Lower leg skin (tissue), 4 donors: ENCODE data around the gene HMHB1. TPM values are rescaled to one million over a fixed set of nuclear protein-coding genes. Genes with fewer than 3 reads are reported as not detected.

Source experiments
- DNase-seq, 2 donors: peaks; one replicate each; pipeline ENCODE4 v3.0.0-alpha.2; 2019; ENCODE audit warnings: low spot score in 2 of 2
- H3K4me3 ChIP-seq: fragments of 200-600 bp; sonication (generic); 2 replicates; pipeline ENCODE4 v1.5.1; 2017; ENCODE audit warnings: mild to moderate bottlenecking, low read depth; ENCODE audit not compliant: poor library complexity, severe bottlenecking
- POLR2A ChIP-seq, 2 donors: fragments of 450-650 bp; IDR thresholded peaks; one replicate each; pipeline ENCODE4 v1.6.1; 2016 to 2017; ENCODE audit warnings: antibody characterized with exemption in 2 of 2, mild to moderate bottlenecking in 1 of 2, moderate library complexity in 1 of 2
- WGBS, 2 donors: methylation state at CpG; one replicate each; pipeline ENCODE4 v1.1.5; 2018; 5-methylcytosine and 5-hydroxymethylcytosine counted together
- intact Hi-C: fragments of 100-400 bp; cut with DNase I; formaldehyde crosslinking; loops from one replicate; pipeline ENCODE4 v1.15.0; 2023; ENCODE audit warnings: low total_unique reads
- total RNA-seq, 4 donors: library from RNA; depleted of rRNA; stranded (reverse); fragments of >200 nt; gene quantifications; one replicate each; pipeline ENCODE4 v1.1.0, GENCODE V29; 2016
- TF ChIP-seq, protein P1 (sequence below), 3 donors: fragments of 450-650 bp; IDR thresholded peaks; one replicate each; pipeline ENCODE4 v1.5.1; 2016; ENCODE audit warnings: antibody characterized with exemption in 3 of 3, mild to moderate bottlenecking in 3 of 3, moderate library complexity in 2 of 3

HMHB1 gene
- total RNA-seq, 4 donors from 2014 or later: not detected

DNA sequence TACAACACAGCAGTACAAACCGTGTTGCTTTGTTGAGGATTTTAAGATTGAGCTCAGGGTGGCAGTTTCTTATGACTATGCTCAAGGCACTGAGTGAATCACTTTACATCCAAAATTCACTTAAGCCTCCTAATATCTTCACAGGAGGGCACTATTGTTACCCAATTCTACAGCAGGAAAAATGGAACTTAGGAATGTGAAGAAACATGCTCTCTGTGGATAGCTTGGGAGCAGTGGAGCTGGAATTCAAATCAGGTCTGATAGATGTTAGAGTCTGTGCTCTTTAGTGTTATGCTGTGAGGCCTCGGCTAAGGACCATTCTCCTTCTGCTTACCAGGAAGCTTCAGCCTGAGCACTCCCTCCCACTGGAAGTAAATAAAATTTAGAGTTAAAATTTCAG is 18.7 kb upstream of the HMHB1 start:
- DNase-seq: no peak
- intact Hi-C loops: no loop called here
- no peak overlapping the region for H3K4me3 ChIP-seq
- 95% methylated on average over 2 of the region's 2 CpGs for WGBS, 2 donors
- no peak for TF ChIP-seq POLR2A (IDR thresholded peaks at IDR 0.05)
- TF ChIP-seq, protein P1, sequence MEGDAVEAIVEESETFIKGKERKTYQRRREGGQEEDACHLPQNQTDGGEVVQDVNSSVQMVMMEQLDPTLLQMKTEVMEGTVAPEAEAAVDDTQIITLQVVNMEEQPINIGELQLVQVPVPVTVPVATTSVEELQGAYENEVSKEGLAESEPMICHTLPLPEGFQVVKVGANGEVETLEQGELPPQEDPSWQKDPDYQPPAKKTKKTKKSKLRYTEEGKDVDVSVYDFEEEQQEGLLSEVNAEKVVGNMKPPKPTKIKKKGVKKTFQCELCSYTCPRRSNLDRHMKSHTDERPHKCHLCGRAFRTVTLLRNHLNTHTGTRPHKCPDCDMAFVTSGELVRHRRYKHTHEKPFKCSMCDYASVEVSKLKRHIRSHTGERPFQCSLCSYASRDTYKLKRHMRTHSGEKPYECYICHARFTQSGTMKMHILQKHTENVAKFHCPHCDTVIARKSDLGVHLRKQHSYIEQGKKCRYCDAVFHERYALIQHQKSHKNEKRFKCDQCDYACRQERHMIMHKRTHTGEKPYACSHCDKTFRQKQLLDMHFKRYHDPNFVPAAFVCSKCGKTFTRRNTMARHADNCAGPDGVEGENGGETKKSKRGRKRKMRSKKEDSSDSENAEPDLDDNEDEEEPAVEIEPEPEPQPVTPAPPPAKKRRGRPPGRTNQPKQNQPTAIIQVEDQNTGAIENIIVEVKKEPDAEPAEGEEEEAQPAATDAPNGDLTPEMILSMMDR (IDR thresholded peaks at IDR 0.05): no peak

DNA sequence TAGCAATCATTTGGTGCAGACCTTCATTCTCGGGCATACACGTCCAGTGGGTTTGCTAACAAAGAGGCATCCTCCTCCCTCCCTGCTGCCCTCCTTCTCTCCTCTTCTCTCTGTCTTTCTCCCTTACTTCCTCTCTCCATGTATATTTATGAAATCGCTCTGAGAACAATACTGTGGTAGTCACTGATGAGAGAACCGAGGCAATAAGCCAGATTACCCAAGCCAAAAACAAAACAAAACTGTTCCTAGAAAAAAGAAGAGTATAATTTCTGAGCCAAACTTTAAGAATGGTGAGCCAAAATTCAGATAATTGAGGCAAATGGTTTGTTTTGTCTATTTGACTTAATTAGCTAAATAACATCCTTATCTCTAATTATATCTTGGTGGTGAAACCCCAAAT is 15.8 kb upstream of the HMHB1 start:
- H3K4me3 ChIP-seq: no peak overlapping the region
- 21 to 36% methylated on average over 4 of the region's 4 CpGs for WGBS, 2 donors
- no peak for DNase-seq
- intact Hi-C loops: no loop called here
- TF ChIP-seq POLR2A (IDR thresholded peaks at IDR 0.05): no peak
- TF ChIP-seq, protein P1 (IDR thresholded peaks at IDR 0.05): no peak

DNA sequence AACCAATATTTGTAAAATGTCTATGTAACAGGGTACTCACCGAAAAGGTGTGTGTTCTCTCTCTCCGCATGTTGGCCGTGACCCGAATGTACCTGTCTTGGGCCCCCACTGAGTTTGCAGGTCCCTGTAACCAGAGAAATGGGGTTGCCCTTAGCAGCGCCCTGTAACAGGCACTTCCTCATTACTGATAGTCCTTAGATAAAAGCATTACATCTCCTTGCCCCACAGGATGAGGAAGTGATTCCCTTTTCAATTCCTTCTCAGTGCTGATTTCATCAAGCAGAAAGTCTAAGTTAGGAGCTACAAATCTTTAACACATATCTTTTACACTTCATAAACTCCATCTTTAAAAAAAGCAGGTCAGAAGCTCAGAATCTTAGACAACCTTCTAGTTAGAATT is 15.2 kb upstream of the HMHB1 start:
- intact Hi-C loops: no loop called here
- no peak overlapping the region for H3K4me3 ChIP-seq
- TF ChIP-seq, protein P1 (IDR thresholded peaks at IDR 0.05): no peak
- TF ChIP-seq POLR2A (IDR thresholded peaks at IDR 0.05): no peak
- DNase-seq: no peak
- 75 to 93% methylated on average over 5 of the region's 5 CpGs for WGBS, 2 donors

DNA sequence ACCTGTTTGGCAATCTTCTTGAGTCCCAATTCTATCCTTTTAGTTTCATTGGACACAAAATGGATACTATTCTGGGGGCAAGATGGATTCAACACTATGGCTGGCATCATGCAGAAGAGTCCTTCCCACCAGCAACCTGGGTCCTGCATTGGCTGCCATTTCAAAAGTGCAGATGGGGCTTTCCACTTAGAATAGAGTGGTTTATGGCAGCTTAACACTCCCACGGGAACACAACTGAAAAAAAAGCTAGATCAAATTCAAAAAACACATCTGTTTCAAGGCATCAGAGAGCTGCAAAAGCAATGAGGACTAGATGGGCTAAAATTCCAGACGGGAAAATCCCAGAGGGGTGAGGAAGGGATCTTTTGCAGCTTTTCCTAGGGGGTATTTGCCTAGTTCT is 11.2 kb upstream of the HMHB1 start:
- TF ChIP-seq POLR2A (IDR thresholded peaks at IDR 0.05): no peak
- TF ChIP-seq, protein P1 (IDR thresholded peaks at IDR 0.05): no peak
- intact Hi-C loops: no loop called here
- WGBS, 2 donors: 56 to 59% methylated on average over 2 of the region's 2 CpGs
- DNase-seq: no peak
- no peak overlapping the region for H3K4me3 ChIP-seq

DNA sequence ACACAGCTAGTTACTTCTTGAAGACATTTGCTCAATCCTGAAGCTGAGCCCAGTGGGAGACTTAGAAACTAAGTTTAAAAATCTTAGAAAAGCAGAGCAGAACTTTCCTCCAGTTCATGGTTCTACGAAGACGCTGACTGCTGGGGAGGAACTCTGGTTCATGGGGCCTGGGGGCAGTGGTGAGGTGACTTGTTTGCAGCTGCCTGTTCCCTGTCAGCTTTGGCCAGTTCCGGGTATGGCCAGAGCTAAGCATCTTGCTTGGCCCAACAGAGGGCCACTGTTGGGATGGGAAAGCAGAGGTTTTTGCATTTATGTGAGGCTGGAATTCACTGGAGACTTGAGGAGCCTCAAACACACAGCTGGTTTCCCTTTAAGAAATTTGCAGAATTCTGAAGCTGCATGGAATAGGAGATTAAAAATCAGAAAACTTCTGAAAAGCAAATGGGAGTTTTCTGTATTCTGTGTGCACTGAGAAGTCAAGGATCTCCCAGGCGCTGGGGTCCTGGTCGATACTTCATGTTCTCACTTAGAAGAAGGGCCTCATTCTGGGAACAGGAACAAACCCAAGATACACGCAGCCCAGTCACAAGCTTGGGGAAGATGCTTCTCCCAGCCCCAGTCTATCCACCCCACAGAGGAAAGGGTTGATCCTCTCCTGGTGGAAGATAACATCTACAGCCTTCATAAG is 10.6 kb upstream of the HMHB1 start:
- H3K4me3 ChIP-seq: no peak overlapping the region
- WGBS, 2 donors: 82 to 83% methylated on average over 6 of the region's 6 CpGs
- TF ChIP-seq POLR2A (IDR thresholded peaks at IDR 0.05): no peak
- TF ChIP-seq, protein P1 (IDR thresholded peaks at IDR 0.05): no peak
- no peak for DNase-seq
- intact Hi-C loops: no loop called here

DNA sequence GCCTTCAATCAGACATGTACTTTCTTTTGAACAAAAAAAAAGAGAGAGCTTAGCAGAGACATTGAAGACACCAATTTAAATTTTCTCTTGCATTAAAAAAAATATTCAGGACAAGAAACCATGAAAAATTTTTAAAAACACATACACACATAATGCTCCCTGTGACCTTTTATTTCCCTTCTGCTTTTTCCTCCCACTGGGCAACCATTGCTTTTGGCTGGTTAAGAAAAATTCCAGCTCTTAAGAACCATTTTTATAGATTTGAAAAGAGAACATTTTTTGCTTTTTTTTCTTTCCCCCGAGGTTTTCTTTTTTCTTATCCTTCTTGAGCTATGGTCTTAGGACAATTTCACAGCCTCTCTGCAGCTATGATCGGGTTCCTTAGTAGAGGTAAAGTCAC is 6.1 kb upstream of the HMHB1 start:
- TF ChIP-seq, protein P1 (IDR thresholded peaks at IDR 0.05): no peak
- TF ChIP-seq POLR2A (IDR thresholded peaks at IDR 0.05): no peak
- 56 to 67% methylated on average over 2 of the region's 2 CpGs for WGBS, 2 donors
- H3K4me3 ChIP-seq: no peak overlapping the region
- no peak for DNase-seq
- intact Hi-C loops: no loop called here
